SK-N-SH (cell line): ENCODE measurements around the gene TRIM9.
"Not testable (repeated sequence)": the region's sequence is repeated elsewhere in the genome, so short reads cannot be mapped to it uniquely, and the experiment has no call there.

ENCODE experiments used
- CTCF ChIP-seq: fragments of 200-600 bp; sonication (generic); IDR thresholded peaks from 2 replicates; pipeline ENCODE4 v1.6.1; 2017; ENCODE audit warnings: antibody characterized with exemption, mild to moderate bottlenecking, moderate library complexity
- EP300 ChIP-seq, 2 experiments: IDR thresholded peaks; 2 replicates each; pipeline versions ENCODE4 v1.4.0 to v1.6.1; 2012; ENCODE audit warnings: borderline replicate concordance in 1 of 2, low read depth in 1 of 2, low read length in 1 of 2
- FOXJ3 ChIP-seq: sonication (generic); formaldehyde crosslinking; IDR thresholded peaks from 2 replicates; pipeline ENCODE4 v1.5.1; 2020; ENCODE audit warnings: mild to moderate bottlenecking, missing genetic modification reagents
- GATA2 ChIP-seq: sonication (generic); formaldehyde crosslinking; IDR thresholded peaks from 2 replicates; pipeline ENCODE4 v1.5.0; 2020; ENCODE audit warnings: mild to moderate bottlenecking, missing genetic modification reagents
- NRF1 ChIP-seq: IDR thresholded peaks from 2 replicates; pipeline ENCODE4 v1.6.1; 2012; ENCODE audit warnings: low read depth, mild to moderate bottlenecking, low read length
- POLR2AphosphoS5 ChIP-seq: IDR thresholded peaks from 2 replicates; pipeline ENCODE4 v1.6.1; 2012; ENCODE audit warnings: low read depth, low read length
- SIN3A ChIP-seq: IDR thresholded peaks from 2 replicates; pipeline ENCODE4 v1.6.1; 2012; ENCODE audit warnings: low read depth, mild to moderate bottlenecking, low read length, moderate library complexity, borderline replicate concordance

DNA sequence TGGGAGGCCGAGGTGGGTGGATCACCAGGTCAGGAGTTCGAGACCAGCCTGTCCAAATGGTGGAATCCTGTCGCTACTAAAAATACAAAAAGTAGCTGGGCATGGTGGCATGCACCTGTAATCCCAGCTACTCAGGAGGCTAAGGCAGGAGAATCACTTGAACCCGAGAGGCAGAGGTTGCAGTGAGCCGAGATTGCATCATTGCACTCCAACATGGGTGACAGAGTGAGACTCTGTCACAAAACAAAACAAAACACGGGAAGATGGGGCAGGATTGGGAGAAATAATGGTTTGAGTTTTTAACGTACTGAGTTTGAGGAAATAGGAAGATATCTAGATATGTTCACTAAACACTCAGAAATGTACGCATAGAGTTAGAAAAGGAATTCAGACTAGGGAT, 153.3 kb downstream of the TRIM9 start:
- TF ChIP-seq CTCF; EP300 (IDR thresholded peaks at IDR 0.05; ENCODE audit: borderline replicate concordance in 1 of 2, low read depth in 1 of 2, low read length in 1 of 2); POLR2AphosphoS5; GATA2 (CRISPR knock-in tag); FOXJ3; NRF1; SIN3A: not testable (repeated sequence)
